ENCODE measurements around the gene CCN5. TPM values are rescaled to one million over a fixed set of nuclear protein-coding genes. Genes with fewer than 3 reads are reported as not detected.

The CCN5 gene
- total RNA-seq, 1 donor from 2014 or later, result not detected

GRCh38 chr20:44747166-44748004 is 32.2 kb downstream of the CCN5 start:
- H3K9ac ChIP-seq, result no peak overlapping the region
- no peaks in the 10 kb centered on the region for H3K79me2 ChIP-seq (ENCODE audit: low read depth)
- DNase-seq (ENCODE audit: low spot score), result peak; percentile 88
- peaks cover 31% of the 10 kb centered on the region for H3F3A ChIP-seq (ENCODE audit: low read depth)
- peaks cover 74% of the 10 kb centered on the region for H3K27me3 ChIP-seq
- H3K4me2 ChIP-seq, result no peak overlapping the region
- no peak overlapping the region for H2AFZ ChIP-seq (replicated peaks)
- no peak overlapping the region for H3K4me3 ChIP-seq
- H3K36me3 ChIP-seq, result no peaks in the 10 kb centered on the region
- TF ChIP-seq EZH2 (IDR thresholded peaks at IDR 0.05), result no peak
- no peak for TF ChIP-seq EZH2phosphoT487 (IDR thresholded peaks at IDR 0.05)
- TF ChIP-seq CTCF (IDR thresholded peaks at IDR 0.05), result peak; percentile 84
- Mint-ChIP-seq H3K4me1 (peaks cover 12% of the 10 kb centered on the region), H3K4me3 (peak overlapping the region; percentile 20), H3K9me3 (no peaks in the 10 kb centered on the region), H3K36me3 (no peaks in the 10 kb centered on the region), H3K27me3 (ENCODE audit: insufficient read depth, low read depth) (peaks cover 24% of the 10 kb centered on the region), H3K27ac (no peak overlapping the region)
- no peaks in the 10 kb centered on the region for H4K20me1 ChIP-seq (ENCODE audit: low read depth)
- H3K9me3 ChIP-seq (ENCODE audit: low read depth), result no peaks in the 10 kb centered on the region
- H3K4me1 ChIP-seq, result peaks cover 5% of the 10 kb centered on the region
- H3K27ac ChIP-seq, result no peak overlapping the region

- Mint-ChIP-seq H3K36me3 (no peaks in the 10 kb centered on the region), H3K4me1 (peaks cover 12% of the 10 kb centered on the region), H3K27ac (no peak overlapping the region), H3K27me3 (ENCODE audit: insufficient read depth, low read depth) (peaks cover 26% of the 10 kb centered on the region), H3K4me3 (no peak overlapping the region), H3K9me3 (no peaks in the 10 kb centered on the region)
- Histone ChIP-seq H3K4me2 (no peak overlapping the region), H3K36me3 (no peaks in the 10 kb centered on the region), H3K79me2 (ENCODE audit: low read depth) (no peaks in the 10 kb centered on the region), H3K9me3 (ENCODE audit: low read depth) (no peaks in the 10 kb centered on the region), H4K20me1 (ENCODE audit: low read depth) (no peaks in the 10 kb centered on the region), H3K4me1 (peaks cover 5% of the 10 kb centered on the region), H3K4me3 (no peak overlapping the region), H3F3A (ENCODE audit: low read depth) (peaks cover 31% of the 10 kb centered on the region), H3K27me3 (peaks cover 68% of the 10 kb centered on the region), H3K27ac (no peak overlapping the region), H2AFZ (replicated peaks) (no peak overlapping the region), H3K9ac (no peak overlapping the region)
- DNase-seq (ENCODE audit: low spot score), result no peak
- no peak for TF ChIP-seq EZH2phosphoT487 (IDR thresholded peaks at IDR 0.05)
- TF ChIP-seq EZH2 (IDR thresholded peaks at IDR 0.05), result no peak
- no peak for TF ChIP-seq CTCF (IDR thresholded peaks at IDR 0.05)
Measured at GRCh38 chr20:44748005-44748370, 32.8 kb downstream of the CCN5 start.

- no peak overlapping the region for H3K27ac Mint-ChIP-seq
- Histone ChIP-seq H3K79me2 (ENCODE audit: low read depth) (no peaks in the 10 kb centered on the region), H3K4me2 (no peak overlapping the region), H3K27me3 (peaks cover 46% of the 10 kb centered on the region), H3K4me1 (peaks cover 5% of the 10 kb centered on the region), H3K27ac (no peak overlapping the region), H3F3A (ENCODE audit: low read depth) (peaks cover 22% of the 10 kb centered on the region), H3K4me3 (no peak overlapping the region), H4K20me1 (ENCODE audit: low read depth) (no peaks in the 10 kb centered on the region), H2AFZ (replicated peaks) (no peak overlapping the region), H3K36me3 (no peaks in the 10 kb centered on the region), H3K9ac (no peak overlapping the region), H3K9me3 (ENCODE audit: low read depth) (no peaks in the 10 kb centered on the region)
- H3K36me3 Mint-ChIP-seq, result no peaks in the 10 kb centered on the region
- H3K9me3 Mint-ChIP-seq, result no peaks in the 10 kb centered on the region
- peak; percentile 35 for DNase-seq (ENCODE audit: low spot score)
- peaks cover 9% of the 10 kb centered on the region for H3K4me1 Mint-ChIP-seq
- peaks cover 20% of the 10 kb centered on the region for H3K27me3 Mint-ChIP-seq (ENCODE audit: insufficient read depth, low read depth)
- TF ChIP-seq CTCF (IDR thresholded peaks at IDR 0.05) (peak; percentile 47), EZH2 (IDR thresholded peaks at IDR 0.05) (no peak)
- no peak overlapping the region for H3K4me3 Mint-ChIP-seq
Measured at GRCh38 chr20:44750081-44750805, 35.1 kb downstream of the CCN5 start.

All from neural progenitor cell (in vitro differentiated cells).